Lower lobe of right lung (tissue), 2 donors: ENCODE data around the gene CTXN3. TPM values are rescaled to one million over a fixed set of nuclear protein-coding genes. Genes with fewer than 3 reads are reported as not detected.

Experiments
- ATAC-seq, 2 donors: fragments of 200-7000 bp; cut with Tn5 transposase; one replicate each; pipeline ENCODE4 v1.9.1; 2020 to 2022; ENCODE audit warnings: mild to moderate bottlenecking in 2 of 2, moderate library complexity in 2 of 2
- DNase-seq: peaks from one replicate; pipeline ENCODE4 v3.0.0-alpha.2; 2020
- H3K27ac ChIP-seq: fragments of 200-600 bp; one replicate; pipeline ENCODE4 v1.8.0; 2022
- H3K27me3 ChIP-seq: fragments of 200-600 bp; one replicate; pipeline ENCODE4 v1.8.0; 2022; ENCODE audit warnings: low read depth
- H3K36me3 ChIP-seq: fragments of 200-600 bp; one replicate; pipeline ENCODE4 v1.8.0; 2022; ENCODE audit warnings: mild to moderate bottlenecking
- H3K4me1 ChIP-seq: fragments of 200-600 bp; one replicate; pipeline ENCODE4 v1.8.0; 2022
- H3K4me3 ChIP-seq: fragments of 200-600 bp; one replicate; pipeline ENCODE4 v1.8.0; 2022; ENCODE audit warnings: mild to moderate bottlenecking
- H3K9me3 ChIP-seq: fragments of 200-600 bp; one replicate; pipeline ENCODE4 v1.8.0; 2022
- CTCF ChIP-seq: fragments of 200-600 bp; IDR thresholded peaks from one replicate; pipeline ENCODE4 v1.8.0; 2022; ENCODE audit warnings: antibody characterized with exemption, mild to moderate bottlenecking
- intact Hi-C: fragments of 100-400 bp; cut with DNase I; formaldehyde crosslinking; loops from one replicate; pipeline ENCODE4 v1.11.0; 2022
- total RNA-seq: library from RNA; stranded (reverse); fragmentation: NEBNext Ultra II Directional; extraction: Animal tissue kit (Norgen Biotek cat#: 25700); gene quantifications from one replicate; pipeline ENCODE4 v1.2.1, GENCODE V29; 2021
- donor health status: DM: no; HTN: yes; CAD: no; lungs with severe emphysema.

The CTXN3 gene
- total RNA-seq, 1 donor from 2014 or later: not detected

- no peaks in the 10 kb centered on the region for H3K4me1 ChIP-seq
- H3K27ac ChIP-seq: no peak overlapping the region
- intact Hi-C loops: no loop called here
- DNase-seq (no peak), ATAC-seq (no peak)
- H3K27me3 ChIP-seq: no peaks in the 10 kb centered on the region
- TF ChIP-seq CTCF: no peak
- no peaks in the 10 kb centered on the region for H3K9me3 ChIP-seq
- no peak overlapping the region for H3K4me3 ChIP-seq
- no peaks in the 10 kb centered on the region for H3K36me3 ChIP-seq
Measured at GRCh38 chr5:127680595-127680994, 31.7 kb downstream of the CTXN3 start.

- ATAC-seq (no peak), DNase-seq (no peak)
- no peak overlapping the region for H3K4me3 ChIP-seq
- no peak for TF ChIP-seq CTCF
- H3K36me3 ChIP-seq: no peaks in the 10 kb centered on the region
- H3K27me3 ChIP-seq: no peaks in the 10 kb centered on the region
- intact Hi-C loops: no loop called here
- no peaks in the 10 kb centered on the region for H3K9me3 ChIP-seq
- H3K27ac ChIP-seq: no peak overlapping the region
- no peaks in the 10 kb centered on the region for H3K4me1 ChIP-seq
Measured at GRCh38 chr5:127683008-127683407, 34.1 kb downstream of the CTXN3 start.

GRCh38 chr5:127684726-127685467 lies 36.0 kb downstream of the CTXN3 start:
- ATAC-seq (no peak), DNase-seq (no peak)
- no peak overlapping the region for H3K27ac ChIP-seq
- H3K4me3 ChIP-seq: no peak overlapping the region
- H3K9me3 ChIP-seq: no peaks in the 10 kb centered on the region
- H3K36me3 ChIP-seq: no peaks in the 10 kb centered on the region
- no peaks in the 10 kb centered on the region for H3K27me3 ChIP-seq
- intact Hi-C loops: no loop called here
- TF ChIP-seq CTCF: no peak
- H3K4me1 ChIP-seq: no peaks in the 10 kb centered on the region

GRCh38 chr5:127685662-127686061 lies 36.8 kb downstream of the CTXN3 start:
- no peak for ATAC-seq
- no peak overlapping the region for H3K27ac ChIP-seq

GRCh38 chr5:127686424-127686823 lies 37.5 kb downstream of the CTXN3 start:
- intact Hi-C loops: no loop called here
- no peaks in the 10 kb centered on the region for H3K9me3 ChIP-seq
- TF ChIP-seq CTCF: no peak

More at GRCh38 chr5:127685662-127686061, 36.8 kb downstream of the CTXN3 start:
- Histone ChIP-seq H3K9me3 (no peaks in the 10 kb centered on the region), H3K4me1 (no peaks in the 10 kb centered on the region), H3K27me3 (no peaks in the 10 kb centered on the region), H3K4me3 (no peak overlapping the region), H3K36me3 (no peaks in the 10 kb centered on the region)
- DNase-seq: no peak
- TF ChIP-seq CTCF: no peak
- intact Hi-C loops: no loop called here

More at GRCh38 chr5:127686424-127686823, 37.5 kb downstream of the CTXN3 start:
- no peak overlapping the region for H3K27ac ChIP-seq
- no peaks in the 10 kb centered on the region for H3K27me3 ChIP-seq
- H3K36me3 ChIP-seq: no peaks in the 10 kb centered on the region
- H3K4me3 ChIP-seq: no peak overlapping the region
- no peaks in the 10 kb centered on the region for H3K4me1 ChIP-seq
- no peak for DNase-seq
- no peak for ATAC-seq
